MM.1S (cell line): ENCODE results near the gene KSR1.

ENCODE experiments used
- EZH2 ChIP-seq: fragments of 300-600 bp; sonication (generic); optimal IDR thresholded peaks from 2 replicates; pipeline ENCODE3; 2017; ENCODE audit warnings: low read depth, mild to moderate bottlenecking, antibody characterized with exemption, low read length, mixed read lengths
- TF ChIP-seq, protein P1 (sequence below): fragments of 300-600 bp; sonication (generic); IDR thresholded peaks from 2 replicates; pipeline ENCODE4 v1.5.1; 2016; ENCODE audit warnings: antibody characterized with exemption, low read length, mixed read lengths

DNA sequence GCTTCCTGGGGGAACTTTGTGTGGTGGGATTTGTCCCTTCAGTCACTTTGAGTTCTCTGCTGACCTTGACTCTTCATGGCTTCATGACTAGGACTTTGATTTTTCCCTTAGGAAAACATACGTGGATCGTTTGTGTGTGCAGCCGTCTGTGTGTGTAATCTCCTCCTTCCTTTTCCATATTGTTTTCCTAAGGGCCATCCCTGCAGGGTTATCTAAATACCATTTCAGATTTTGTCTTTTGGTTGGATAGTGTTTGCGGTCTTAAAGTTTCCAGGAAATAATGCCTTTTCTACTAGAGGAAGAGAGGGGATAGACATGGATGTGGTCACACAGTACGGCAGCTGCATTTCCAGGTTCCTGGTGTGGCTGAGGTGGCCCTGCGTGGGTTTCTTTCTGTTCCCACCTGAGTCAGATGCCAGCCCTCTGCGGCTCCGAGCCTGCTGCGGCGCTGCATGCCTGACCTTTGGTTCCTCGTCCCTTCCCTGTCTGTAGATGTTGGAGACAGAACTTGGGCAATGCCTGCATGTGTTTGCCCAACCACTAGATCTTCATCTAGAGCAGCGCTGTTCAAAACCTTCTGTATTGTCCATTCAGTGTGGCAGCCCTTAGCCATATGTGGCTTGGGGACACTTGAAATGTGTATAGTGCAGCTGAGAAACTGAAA, 102.7 kb downstream of the KSR1 start:
- TF ChIP-seq EZH2: no peak
- TF ChIP-seq, protein P1, sequence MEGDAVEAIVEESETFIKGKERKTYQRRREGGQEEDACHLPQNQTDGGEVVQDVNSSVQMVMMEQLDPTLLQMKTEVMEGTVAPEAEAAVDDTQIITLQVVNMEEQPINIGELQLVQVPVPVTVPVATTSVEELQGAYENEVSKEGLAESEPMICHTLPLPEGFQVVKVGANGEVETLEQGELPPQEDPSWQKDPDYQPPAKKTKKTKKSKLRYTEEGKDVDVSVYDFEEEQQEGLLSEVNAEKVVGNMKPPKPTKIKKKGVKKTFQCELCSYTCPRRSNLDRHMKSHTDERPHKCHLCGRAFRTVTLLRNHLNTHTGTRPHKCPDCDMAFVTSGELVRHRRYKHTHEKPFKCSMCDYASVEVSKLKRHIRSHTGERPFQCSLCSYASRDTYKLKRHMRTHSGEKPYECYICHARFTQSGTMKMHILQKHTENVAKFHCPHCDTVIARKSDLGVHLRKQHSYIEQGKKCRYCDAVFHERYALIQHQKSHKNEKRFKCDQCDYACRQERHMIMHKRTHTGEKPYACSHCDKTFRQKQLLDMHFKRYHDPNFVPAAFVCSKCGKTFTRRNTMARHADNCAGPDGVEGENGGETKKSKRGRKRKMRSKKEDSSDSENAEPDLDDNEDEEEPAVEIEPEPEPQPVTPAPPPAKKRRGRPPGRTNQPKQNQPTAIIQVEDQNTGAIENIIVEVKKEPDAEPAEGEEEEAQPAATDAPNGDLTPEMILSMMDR: no peak
